HG03175 (cell line): ENCODE data around the gene USP17L25.
"Not testable (repeated sequence)": the region's sequence is repeated elsewhere in the genome, so short reads cannot be mapped to it uniquely, and the experiment has no call there.

Experiments used
- ATAC-seq: cut with Tn5 transposase; IDR thresholded peaks from one replicate; pipeline ENCODE4 v1.9.1; 2021; ENCODE audit warnings: mild to moderate bottlenecking, moderate library complexity; ENCODE audit not compliant: unreplicated experiment

The USP17L25 gene

GRCh38 chr4:9329611-9330010 is at the start of gene USP17L25:
Gene USP17L25 (plus strand): TSS chr4:9329911. CDS start chr4:9329911, 0 bp downstream.
- ATAC-seq, result not testable (repeated sequence)

DNA sequence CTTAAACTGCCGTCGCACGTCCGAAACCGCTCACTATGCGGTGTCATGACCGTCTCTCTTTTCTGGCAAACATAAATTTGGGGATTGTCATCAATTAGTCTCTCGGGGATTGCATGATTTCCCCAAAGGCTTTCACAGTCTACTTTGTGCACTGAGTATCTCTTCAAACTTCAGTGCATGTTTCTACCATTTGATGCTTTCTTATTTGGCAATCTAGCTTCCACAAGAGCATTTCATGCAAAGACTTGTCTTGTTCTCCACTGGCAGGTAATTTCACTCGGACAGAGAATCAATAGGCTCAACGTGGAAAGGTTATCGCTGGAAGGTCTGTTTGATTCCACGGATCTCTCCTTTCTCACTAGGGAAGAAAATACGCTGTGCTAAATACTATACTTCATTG is 5.5 kb upstream of the USP17L25 start:
- not testable (repeated sequence) for ATAC-seq

DNA sequence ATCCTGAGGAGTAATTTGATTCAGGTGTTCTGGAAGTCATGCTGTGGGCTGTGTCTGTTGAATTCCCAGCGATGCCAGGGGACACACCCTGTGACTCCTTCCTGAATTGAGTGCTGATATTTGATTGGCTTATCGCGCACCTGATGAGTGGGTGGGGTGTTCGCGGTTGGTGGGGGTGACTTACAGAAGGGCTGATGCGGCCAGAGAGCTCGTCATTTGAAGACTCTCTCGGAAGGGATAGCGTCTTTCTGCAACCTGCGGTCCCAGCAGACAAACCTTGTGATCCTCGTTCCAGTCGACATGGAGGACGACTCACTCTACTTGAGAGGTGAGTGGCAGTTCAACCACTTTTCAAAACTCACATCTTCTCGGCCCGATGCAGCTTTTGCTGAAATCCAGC is 4.8 kb upstream of the USP17L25 start, which contains the start of gene USP17L24:
Gene USP17L24 (plus strand): TSS at position 301 of the 400 bp plus-strand sequence. CDS start 0 bp downstream, at position 301.
- not testable (repeated sequence) for ATAC-seq

DNA sequence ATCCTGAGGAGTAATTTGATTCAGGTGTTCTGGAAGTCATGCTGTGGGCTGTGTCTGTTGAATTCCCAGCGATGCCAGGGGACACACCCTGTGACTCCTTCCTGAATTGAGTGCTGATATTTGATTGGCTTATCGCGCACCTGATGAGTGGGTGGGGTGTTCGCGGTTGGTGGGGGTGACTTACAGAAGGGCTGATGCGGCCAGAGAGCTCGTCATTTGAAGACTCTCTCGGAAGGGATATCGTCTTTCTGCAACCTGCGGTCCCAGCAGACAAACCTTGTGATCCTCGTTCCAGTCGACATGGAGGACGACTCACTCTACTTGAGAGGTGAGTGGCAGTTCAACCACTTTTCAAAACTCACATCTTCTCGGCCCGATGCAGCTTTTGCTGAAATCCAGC is 4.6 kb downstream of the USP17L25 start, which contains the start of gene USP17L26:
Gene USP17L26 (plus strand): TSS at position 301 of the 400 bp plus-strand sequence. CDS start 0 bp downstream, at position 301.
- not testable (repeated sequence) for ATAC-seq

GRCh38 chr4:9339103-9339502 is 9.4 kb downstream of the USP17L25 start, which contains the start of gene USP17L5:
Gene USP17L5 (plus strand): TSS chr4:9339403. CDS start chr4:9339403, 0 bp downstream.
- ATAC-seq, result not testable (repeated sequence)

- not testable (repeated sequence) for ATAC-seq
Measured at GRCh38 chr4:9343848-9344247, 14.1 kb downstream of the USP17L25 start, which contains the start of gene USP17L27. Gene USP17L27 (plus strand): TSS chr4:9344148. CDS start chr4:9344148, 0 bp downstream.

- ATAC-seq, result not testable (repeated sequence)
Measured at GRCh38 chr4:9348593-9348992, 18.9 kb downstream of the USP17L25 start, which contains the start of gene USP17L28. Gene USP17L28 (plus strand): TSS chr4:9348893. CDS start chr4:9348893, 0 bp downstream.

DNA sequence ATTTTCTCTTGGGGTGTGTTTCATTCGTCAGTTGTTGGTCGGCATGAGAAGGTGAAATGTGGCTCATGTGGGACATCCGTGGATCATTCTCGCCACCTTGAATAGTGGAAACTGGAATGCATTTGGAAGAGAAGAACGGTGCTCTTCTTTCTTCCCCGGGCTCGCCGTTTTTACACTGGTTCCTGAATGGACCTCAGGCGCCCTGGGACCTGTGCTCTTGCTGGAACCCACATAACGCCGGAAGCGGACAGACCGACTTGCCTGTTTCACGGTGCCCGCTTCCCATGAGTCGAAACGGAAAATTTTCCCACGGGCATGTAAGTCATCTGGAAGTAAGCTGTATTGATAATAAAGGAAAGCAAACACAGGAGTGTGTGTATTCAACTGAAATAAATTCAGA is 21.2 kb downstream of the USP17L25 start:
- not testable (repeated sequence) for ATAC-seq

- ATAC-seq, result not testable (repeated sequence)
Measured at GRCh38 chr4:9353338-9353737, 23.6 kb downstream of the USP17L25 start, which contains the start of gene USP17L29. Gene USP17L29 (plus strand): TSS chr4:9353638. CDS start chr4:9353638, 0 bp downstream.

GRCh38 chr4:9362829-9363228 is 33.1 kb downstream of the USP17L25 start, which contains the start of gene USP17L30:
Gene USP17L30 (plus strand): TSS chr4:9363129. CDS start chr4:9363129, 0 bp downstream.
- ATAC-seq, result not testable (repeated sequence)

- ATAC-seq, result not testable (repeated sequence)
Measured at GRCh38 chr4:9379881-9380280, 50.2 kb downstream of the USP17L25 start.
